Measurements from ENCODE around the gene EML4.

EML4 gene

GRCh38 chr2:42296226-42296625 lies 127.1 kb downstream of the EML4 start:
- peak; percentile 93 for ATAC-seq
- peak overlapping the region; percentile 73 for H3K27ac Mint-ChIP-seq
- H3K9me3 Mint-ChIP-seq = no peaks in the 10 kb centered on the region
- peaks cover 56% of the 10 kb centered on the region for H3K36me3 Mint-ChIP-seq
- H3K4me1 Mint-ChIP-seq = peaks cover 21% of the 10 kb centered on the region
- H3K4me3 Mint-ChIP-seq = no peak overlapping the region
- no peaks in the 10 kb centered on the region for H3K27me3 Mint-ChIP-seq

DNA sequence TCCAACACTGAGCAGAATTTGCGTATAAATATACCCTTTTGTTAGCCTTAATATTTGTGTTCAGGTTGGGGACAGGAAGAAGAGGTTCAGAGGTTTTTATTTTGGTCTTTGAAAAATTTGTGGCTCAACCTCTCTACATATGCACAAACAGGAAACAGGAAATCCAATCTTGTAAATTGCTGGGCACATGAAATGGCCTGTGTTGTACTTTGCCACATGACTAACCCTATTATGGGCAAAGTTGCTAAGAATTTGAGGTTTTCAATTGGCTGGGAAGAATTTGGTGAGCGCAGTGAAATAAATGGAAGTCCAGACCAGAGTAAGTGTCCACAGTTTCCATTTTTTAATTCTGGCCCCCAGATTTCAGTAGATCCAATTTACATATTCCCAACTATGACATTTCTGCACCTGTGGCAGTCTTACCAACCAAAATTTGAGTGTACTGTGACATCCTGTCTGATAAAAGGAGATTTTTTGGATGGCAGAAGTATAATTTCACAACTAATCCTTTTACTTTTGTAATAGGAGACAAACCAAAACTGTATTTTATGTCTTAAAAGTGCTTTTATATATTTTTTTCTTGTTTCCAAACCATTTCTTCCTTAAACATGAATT lies 128.3 kb downstream of the EML4 start:
- Mint-ChIP-seq H3K27ac (peak overlapping the region; percentile 73), H3K4me3 (no peak overlapping the region), H3K27me3 (no peaks in the 10 kb centered on the region), H3K9me3 (no peaks in the 10 kb centered on the region), H3K4me1 (peaks cover 21% of the 10 kb centered on the region), H3K36me3 (peaks cover 50% of the 10 kb centered on the region)
- ATAC-seq = peak; percentile 32

DNA sequence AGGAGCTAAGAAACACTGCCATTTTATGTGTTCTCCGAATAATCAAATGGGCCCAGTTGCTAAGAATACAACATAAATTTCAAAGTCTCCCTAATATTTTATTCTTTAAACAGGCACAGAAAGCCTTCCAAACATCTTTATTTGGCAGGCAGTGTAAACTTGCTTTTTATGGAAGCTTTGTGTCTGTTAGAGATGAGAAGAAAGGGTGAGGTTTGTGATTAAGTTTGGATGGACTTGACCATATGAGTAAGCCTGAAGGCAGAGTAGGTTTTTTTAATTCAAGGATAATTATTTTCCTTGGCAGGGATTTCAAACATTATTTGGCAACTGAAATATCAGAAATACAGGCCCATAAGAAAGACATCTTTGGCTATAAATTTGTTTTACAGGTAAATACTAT lies 129.0 kb downstream of the EML4 start:
- H3K27me3 Mint-ChIP-seq = no peaks in the 10 kb centered on the region
- no peak overlapping the region for H3K4me3 Mint-ChIP-seq
- H3K4me1 Mint-ChIP-seq = peaks cover 21% of the 10 kb centered on the region
- no peaks in the 10 kb centered on the region for H3K9me3 Mint-ChIP-seq
- H3K27ac Mint-ChIP-seq = peak overlapping the region; percentile 73
- H3K36me3 Mint-ChIP-seq = peaks cover 50% of the 10 kb centered on the region
- no peak for ATAC-seq

DNA sequence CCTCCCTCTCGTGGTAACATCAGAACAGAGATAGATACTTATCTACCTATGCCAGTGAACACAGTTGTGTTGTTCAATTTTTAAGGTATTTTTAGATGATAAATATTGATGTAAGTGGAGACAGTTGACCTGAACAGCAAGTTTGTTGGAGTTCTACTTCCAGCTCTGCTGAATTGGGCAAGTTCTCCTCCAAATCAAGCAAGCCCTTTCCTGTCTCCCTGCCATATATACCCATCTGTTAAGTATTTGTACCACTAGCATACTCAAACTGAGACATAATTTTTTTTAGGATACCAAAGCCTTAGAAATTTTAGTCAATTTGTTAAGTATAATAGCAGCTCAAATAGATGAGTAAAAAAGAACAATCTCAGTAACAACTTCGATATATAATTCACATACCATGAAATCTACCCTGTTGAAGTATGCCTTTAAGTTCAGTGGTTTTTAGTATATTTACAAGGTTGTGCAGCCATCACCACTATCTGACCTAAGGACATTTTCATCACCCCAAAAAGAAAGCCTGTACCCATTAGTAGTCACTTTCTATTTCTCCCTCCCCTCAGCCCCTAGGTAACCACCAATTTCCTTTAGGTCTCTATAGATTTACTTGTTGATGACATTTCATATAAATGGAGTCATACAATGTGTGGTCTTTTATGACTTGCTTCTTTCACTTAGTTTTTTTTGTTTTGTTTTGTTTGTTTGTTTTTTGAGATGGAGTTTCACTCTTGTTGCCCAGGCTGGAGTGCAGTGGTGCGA lies 130.0 kb downstream of the EML4 start:
- H3K9me3 Mint-ChIP-seq = no peaks in the 10 kb centered on the region
- no peak overlapping the region for H3K4me3 Mint-ChIP-seq
- peaks cover 21% of the 10 kb centered on the region for H3K4me1 Mint-ChIP-seq
- H3K27ac Mint-ChIP-seq = peak overlapping the region; percentile 67
- H3K27me3 Mint-ChIP-seq = no peaks in the 10 kb centered on the region
- ATAC-seq = no peak
- peaks cover 60% of the 10 kb centered on the region for H3K36me3 Mint-ChIP-seq

- Mint-ChIP-seq H3K27ac (peak overlapping the region; percentile 30), H3K36me3 (peaks cover 54% of the 10 kb centered on the region), H3K9me3 (no peaks in the 10 kb centered on the region), H3K4me1 (peaks cover 21% of the 10 kb centered on the region), H3K27me3 (no peaks in the 10 kb centered on the region), H3K4me3 (no peak overlapping the region)
- ATAC-seq = no peak
These were observed 131.4 kb downstream of the EML4 start for GRCh38 chr2:42300527-42300926.

DNA sequence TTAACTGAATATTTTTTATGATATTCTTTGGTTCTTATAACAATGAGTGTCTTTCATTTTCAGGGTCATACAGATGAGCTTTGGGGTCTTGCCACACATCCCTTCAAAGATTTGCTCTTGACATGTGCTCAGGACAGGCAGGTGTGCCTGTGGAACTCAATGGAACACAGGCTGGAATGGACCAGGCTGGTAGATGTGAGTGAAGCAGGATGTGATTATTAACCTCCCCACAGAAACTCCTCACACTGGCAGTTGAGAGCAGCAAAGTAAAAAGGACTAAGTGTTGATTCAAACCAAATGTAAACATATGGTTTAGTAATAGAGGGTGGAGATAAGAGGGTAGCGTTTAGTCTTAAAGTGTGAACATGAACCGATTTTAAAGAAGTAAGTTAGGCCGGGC lies 134.1 kb downstream of the EML4 start:
- H3K27me3 Mint-ChIP-seq = no peaks in the 10 kb centered on the region
- no peak for ATAC-seq
- peaks cover 56% of the 10 kb centered on the region for H3K36me3 Mint-ChIP-seq
- H3K27ac Mint-ChIP-seq = no peak overlapping the region
- no peaks in the 10 kb centered on the region for H3K9me3 Mint-ChIP-seq
- no peak overlapping the region for H3K4me3 Mint-ChIP-seq
- H3K4me1 Mint-ChIP-seq = no peaks in the 10 kb centered on the region

DNA sequence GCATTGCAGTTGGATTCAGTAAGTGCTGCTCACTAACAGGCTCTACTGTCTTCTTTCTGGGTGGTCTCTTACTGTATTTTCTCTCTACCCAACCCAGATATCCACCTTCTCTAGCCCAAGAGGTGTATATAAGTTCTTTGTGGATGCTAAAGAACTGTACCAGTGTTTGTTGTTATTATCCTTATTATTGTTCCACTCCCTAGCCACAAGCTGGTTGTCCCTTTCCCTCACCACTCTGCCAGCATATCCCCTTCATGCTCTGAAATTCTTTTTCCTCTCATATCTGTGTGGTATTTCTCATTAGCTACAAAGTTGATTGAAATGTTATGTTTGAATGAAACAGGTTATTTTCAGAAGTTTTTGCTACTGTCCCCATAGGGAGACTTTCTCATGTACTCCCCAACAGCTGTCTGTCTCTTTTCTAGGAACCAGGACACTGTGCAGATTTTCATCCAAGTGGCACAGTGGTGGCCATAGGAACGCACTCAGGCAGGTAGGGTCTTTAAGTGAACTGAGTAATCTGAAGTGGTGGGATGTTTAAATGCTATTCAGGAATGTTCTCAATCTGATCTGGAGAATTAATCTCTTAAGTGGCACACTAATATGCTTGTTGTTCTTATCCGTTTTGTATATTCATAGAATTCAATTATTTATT lies 135.0 kb downstream of the EML4 start:
- H3K4me3 Mint-ChIP-seq = no peak overlapping the region
- no peak for ATAC-seq
- H3K27me3 Mint-ChIP-seq = no peaks in the 10 kb centered on the region
- no peaks in the 10 kb centered on the region for H3K4me1 Mint-ChIP-seq
- H3K9me3 Mint-ChIP-seq = no peaks in the 10 kb centered on the region
- peaks cover 52% of the 10 kb centered on the region for H3K36me3 Mint-ChIP-seq
- H3K27ac Mint-ChIP-seq = no peak overlapping the region

- H3K36me3 Mint-ChIP-seq = peaks cover 43% of the 10 kb centered on the region
- no peak overlapping the region for H3K4me3 Mint-ChIP-seq
- no peak for ATAC-seq
- H3K4me1 Mint-ChIP-seq = no peaks in the 10 kb centered on the region
- no peaks in the 10 kb centered on the region for H3K27me3 Mint-ChIP-seq
- no peaks in the 10 kb centered on the region for H3K9me3 Mint-ChIP-seq
- no peak overlapping the region for H3K27ac Mint-ChIP-seq
These were observed 138.0 kb downstream of the EML4 start for GRCh38 chr2:42307180-42307579.

- no peaks in the 10 kb centered on the region for H3K9me3 Mint-ChIP-seq
- H3K4me1 Mint-ChIP-seq = no peaks in the 10 kb centered on the region
- H3K27ac Mint-ChIP-seq = no peak overlapping the region
- H3K36me3 Mint-ChIP-seq = peaks cover 29% of the 10 kb centered on the region
- no peak overlapping the region for H3K4me3 Mint-ChIP-seq
- H3K27me3 Mint-ChIP-seq = no peaks in the 10 kb centered on the region
- no peak for ATAC-seq
These were observed 140.2 kb downstream of the EML4 start for GRCh38 chr2:42309366-42309765.

GRCh38 chr2:42310007-42310515 lies 140.9 kb downstream of the EML4 start:
- H3K4me1 Mint-ChIP-seq = no peaks in the 10 kb centered on the region
- peak overlapping the region; percentile 55 for H3K27ac Mint-ChIP-seq
- H3K4me3 Mint-ChIP-seq = no peak overlapping the region
- no peaks in the 10 kb centered on the region for H3K27me3 Mint-ChIP-seq
- peaks cover 33% of the 10 kb centered on the region for H3K36me3 Mint-ChIP-seq
- ATAC-seq = no peak
- H3K9me3 Mint-ChIP-seq = no peaks in the 10 kb centered on the region

- Mint-ChIP-seq H3K4me3 (no peak overlapping the region), H3K36me3 (peaks cover 35% of the 10 kb centered on the region), H3K27me3 (no peaks in the 10 kb centered on the region), H3K27ac (no peak overlapping the region), H3K4me1 (no peaks in the 10 kb centered on the region), H3K9me3 (no peaks in the 10 kb centered on the region)
- ATAC-seq = no peak
These were observed 143.0 kb downstream of the EML4 start for GRCh38 chr2:42312106-42312505.

GRCh38 chr2:42314892-42315468 lies 145.8 kb downstream of the EML4 start:
- Mint-ChIP-seq H3K27ac (no peak overlapping the region), H3K4me3 (no peak overlapping the region), H3K36me3 (peaks cover 44% of the 10 kb centered on the region), H3K9me3 (no peaks in the 10 kb centered on the region), H3K27me3 (no peaks in the 10 kb centered on the region), H3K4me1 (no peaks in the 10 kb centered on the region)
- no peak for ATAC-seq

GRCh38 chr2:42315844-42316470 lies 146.8 kb downstream of the EML4 start:
- Mint-ChIP-seq H3K4me3 (no peak overlapping the region), H3K36me3 (peaks cover 46% of the 10 kb centered on the region), H3K27ac (no peak overlapping the region), H3K27me3 (no peaks in the 10 kb centered on the region), H3K4me1 (no peaks in the 10 kb centered on the region), H3K9me3 (no peaks in the 10 kb centered on the region)
- no peak for ATAC-seq

GRCh38 chr2:42316910-42317309 lies 147.8 kb downstream of the EML4 start:
- peaks cover 46% of the 10 kb centered on the region for H3K36me3 Mint-ChIP-seq
- H3K27ac Mint-ChIP-seq = no peak overlapping the region

GRCh38 chr2:42317486-42317885 lies 148.3 kb downstream of the EML4 start:
- Mint-ChIP-seq H3K27me3 (no peaks in the 10 kb centered on the region), H3K36me3 (peaks cover 46% of the 10 kb centered on the region), H3K4me3 (no peak overlapping the region), H3K27ac (peak overlapping the region; percentile 19), H3K4me1 (no peaks in the 10 kb centered on the region), H3K9me3 (no peaks in the 10 kb centered on the region)
- no peak for ATAC-seq

More at GRCh38 chr2:42316910-42317309, 147.8 kb downstream of the EML4 start:
- H3K4me3 Mint-ChIP-seq = no peak overlapping the region
- ATAC-seq = no peak
- no peaks in the 10 kb centered on the region for H3K4me1 Mint-ChIP-seq
- H3K9me3 Mint-ChIP-seq = no peaks in the 10 kb centered on the region
- no peaks in the 10 kb centered on the region for H3K27me3 Mint-ChIP-seq

Data from stimulated activated memory B cell treated with anti-CD40 and anti-IgM and Interleukin-4, amounts not matched to agents 10 μg/mL and 1 μg/mL and 100 μg/mL, for 72 hours (primary cell).